ENCODE results near the gene FAM47E. TPM values are rescaled to one million over a fixed set of nuclear protein-coding genes. Genes with fewer than 3 reads are reported as not detected.
"Not testable (repeated sequence)": the region's sequence is repeated elsewhere in the genome, so short reads cannot be mapped to it uniquely, and the experiment has no call there.

FAM47E gene
- total RNA-seq, 1 donor from 2014 or later = 3.9 TPM

DNA sequence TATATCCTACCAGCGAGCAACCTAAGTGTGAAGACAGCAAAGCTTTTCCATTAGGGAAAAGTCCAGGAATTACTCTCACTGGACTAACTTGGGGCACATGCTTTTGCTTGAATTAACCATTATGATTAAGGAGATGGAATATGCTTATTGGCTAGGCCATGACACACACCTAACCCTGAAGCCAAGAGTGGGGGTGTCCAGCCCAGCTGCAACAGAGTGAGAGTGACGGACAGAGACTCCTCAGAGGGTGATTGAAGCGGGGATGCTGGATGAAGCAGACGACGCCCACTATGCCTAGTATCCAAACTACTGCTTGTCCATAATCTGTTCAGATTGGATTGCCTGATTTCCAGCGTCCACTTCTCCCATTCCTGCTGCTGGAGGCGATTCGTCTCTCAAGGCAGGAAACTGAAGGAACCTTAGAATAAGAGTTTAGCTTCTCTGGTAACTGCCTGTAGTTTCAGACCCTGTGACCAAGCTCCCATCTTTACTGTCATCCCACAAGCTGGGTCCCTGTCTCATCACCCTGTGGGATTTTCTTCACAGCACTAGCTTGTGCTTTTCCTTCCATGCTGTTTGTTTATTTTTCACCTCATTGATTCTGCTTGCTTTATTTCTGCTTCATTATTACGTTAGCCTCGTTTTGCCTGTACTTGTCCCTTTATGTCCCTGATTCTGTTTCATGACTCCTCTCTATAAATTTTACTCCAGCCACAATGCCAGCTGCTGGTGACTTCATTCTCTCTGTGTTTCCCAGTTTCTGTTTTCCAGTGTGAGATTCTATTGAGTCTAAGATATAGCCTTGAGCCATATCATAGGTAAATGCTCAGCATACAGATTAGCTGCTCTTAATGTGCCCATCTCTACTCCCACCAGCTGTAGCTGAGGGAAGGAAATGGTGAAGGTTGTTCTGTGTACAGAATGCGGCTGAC, 19.0 kb downstream of the FAM47E start:
- DNase-seq = no peak

DNA sequence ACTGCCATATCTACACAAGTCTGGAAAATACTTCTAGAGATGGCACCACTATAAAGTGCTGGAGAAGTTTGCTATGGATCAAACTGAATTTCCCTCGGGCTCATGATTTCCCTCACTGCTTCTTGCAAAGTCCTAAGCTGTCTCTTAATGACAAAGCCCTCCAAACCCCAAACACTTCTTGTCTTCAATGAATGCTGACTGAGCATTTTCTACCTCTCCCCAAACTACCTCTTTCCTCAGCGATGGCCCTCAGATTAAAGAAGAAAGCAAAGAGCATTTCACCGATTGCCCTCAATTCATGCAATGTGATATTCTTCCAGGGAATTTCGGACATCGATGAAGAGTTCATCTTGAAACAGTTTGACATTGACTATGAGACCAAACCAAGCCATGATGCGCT, 19.7 kb downstream of the FAM47E start:
- DNase-seq = no peak

DNA sequence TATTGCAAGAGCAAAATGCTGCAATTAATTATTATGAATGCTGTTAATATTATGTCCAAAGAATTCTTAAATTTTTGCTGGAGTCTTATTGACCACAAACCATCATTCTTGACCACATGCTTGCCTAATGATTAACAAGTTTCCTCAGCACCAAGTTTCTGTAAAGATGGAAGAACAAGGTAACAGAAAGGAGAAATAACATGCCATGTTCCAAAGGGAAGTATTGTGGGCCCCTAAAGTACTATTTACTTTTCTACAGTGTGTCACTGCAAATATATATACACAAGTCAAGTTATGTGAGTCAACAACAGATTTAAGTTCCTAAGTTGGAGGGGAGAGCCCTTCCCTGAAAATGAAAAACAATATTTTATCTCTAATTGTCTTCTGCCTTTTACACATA, 20.6 kb downstream of the FAM47E start:
- no peak for DNase-seq

DNA sequence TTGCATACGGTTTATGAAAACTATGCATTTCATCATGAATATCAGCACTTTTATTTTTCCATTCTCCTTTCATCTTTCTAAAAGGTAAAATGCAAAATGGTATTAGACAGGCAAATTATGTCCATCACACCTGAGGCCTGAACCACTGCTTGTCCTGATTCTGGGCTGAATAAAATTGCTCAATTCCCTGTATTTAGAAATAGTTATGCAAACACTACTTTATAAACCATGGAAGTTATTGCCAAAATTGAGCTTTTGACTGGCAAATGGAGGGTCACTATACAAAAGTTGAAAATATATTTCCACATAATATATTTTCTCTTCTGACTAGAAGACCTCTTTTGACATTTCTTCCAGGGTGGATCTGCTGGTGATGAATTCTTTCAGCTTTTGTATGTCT, 21.1 kb downstream of the FAM47E start:
- no peak for DNase-seq

DNA sequence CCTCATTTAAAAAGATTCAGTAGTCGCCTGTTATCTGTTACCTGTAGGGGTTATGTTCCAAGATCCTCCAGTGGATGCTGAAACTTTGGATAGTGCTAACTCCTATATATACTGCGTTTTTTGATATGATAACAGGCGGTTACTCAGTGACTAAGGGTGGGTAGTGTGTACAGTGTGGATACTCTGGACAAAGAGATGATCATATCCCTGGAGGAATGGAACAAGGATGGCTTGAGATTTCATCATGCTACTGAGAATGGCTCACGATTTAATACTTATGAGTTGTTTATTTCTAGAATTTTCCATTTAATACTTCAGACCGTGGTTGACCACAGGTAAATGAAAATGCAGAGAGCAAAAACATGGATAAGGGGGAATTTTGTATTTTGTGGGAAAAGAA, 21.5 kb downstream of the FAM47E start:
- no peak for DNase-seq

DNA sequence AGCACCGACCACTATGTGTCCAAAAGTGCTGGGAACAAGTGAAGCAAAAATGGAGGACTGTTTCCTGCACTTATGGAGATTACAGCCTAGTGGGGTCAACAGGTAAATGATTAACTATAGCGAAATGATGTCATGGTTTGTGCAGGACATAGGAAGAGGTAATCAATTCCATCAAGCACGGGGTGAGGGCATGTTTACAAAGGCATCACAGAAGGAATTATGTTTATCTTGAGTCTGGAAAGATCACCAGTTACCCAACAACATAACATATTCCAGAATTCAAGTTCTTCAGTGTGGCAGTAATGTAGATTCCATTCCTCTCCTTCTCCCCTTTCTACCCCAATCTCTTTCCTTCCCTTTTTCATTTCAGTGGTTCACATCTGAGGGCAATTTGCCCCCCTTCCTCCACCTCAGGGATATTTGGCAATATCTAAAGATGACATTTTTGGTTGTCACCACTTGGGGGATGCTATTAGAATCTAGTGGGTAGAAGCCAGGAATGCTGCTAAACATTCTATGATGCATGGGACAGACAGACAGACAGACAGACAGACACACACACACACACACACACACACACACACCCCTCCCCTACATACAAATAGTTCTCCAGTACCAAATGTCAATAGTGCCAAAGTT, 24.1 kb downstream of the FAM47E start:
- no peak for DNase-seq

DNA sequence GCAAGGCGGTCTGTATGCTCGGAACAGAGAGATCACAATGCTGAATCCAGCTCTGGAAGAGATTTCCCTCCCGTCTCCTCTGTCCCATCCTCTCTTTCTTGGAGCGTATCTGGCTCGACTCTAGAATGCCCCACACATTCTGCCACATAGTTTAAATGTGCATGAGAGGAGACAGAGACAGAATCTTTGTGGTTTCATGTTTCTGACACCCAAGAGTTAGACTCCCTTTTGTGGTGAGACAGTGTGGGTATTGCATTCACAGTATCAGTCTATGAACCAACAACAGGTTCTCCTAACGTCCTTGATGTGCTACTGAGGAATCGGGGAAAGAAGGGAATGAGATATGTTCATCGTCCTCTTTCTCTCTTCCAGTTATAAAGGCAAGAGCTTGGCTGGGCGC, 25.3 kb downstream of the FAM47E start:
- no peak for DNase-seq

DNA sequence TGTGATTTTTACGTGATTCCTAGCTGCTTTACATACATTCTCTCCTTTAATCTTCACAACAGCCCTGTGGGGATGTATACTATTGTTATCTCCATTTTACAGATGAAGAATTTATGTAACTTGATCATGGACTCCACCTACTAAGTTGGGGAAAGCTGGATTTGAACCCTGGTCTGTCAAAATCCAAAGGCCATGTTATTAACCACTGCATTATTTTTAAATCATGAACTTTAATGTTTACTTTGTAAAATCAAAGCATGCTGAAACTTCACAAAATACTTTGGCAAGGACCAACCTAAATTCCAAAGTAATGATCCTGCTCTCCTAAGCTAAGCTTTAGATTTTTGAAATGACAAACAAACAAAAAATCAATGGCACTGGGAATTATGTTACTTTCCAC, 26.1 kb downstream of the FAM47E start:
- no peak for DNase-seq

DNA sequence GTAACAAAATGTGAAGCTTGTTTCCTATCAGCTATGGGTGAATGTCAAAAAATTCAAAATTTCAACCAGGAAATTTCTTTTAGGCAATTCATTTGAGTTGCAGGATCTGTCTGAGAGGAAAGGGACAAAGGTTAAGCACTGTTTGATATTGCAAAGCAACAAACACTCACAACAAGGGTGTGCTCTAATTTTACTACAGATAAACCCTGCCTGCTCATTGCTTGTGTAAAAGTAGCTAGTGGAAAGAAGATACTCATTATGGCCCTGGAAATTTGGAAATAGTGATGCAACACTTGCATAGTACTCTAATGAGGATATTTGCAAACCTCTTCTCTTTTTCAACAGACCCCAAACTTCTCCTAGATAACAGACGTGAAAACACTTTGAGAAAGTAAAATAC, 27.1 kb downstream of the FAM47E start:
- DNase-seq = no peak

DNA sequence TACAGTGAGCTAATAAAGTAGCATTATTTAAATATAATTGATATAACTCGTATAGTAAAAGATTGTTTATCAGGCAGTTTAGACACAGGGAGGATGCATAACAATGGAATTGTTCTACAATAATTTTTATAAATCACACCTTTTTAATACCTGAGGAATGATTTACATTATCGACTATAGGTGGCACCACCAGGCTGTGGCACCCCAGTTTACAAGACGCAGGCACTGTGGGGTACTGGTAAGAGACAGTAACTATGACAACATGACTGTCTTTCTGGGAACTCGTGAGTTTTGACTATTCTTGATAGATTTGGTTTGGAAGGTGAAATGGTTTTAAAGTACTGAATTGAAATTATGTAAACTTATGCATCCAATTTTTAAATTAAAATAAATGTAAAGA, 27.9 kb downstream of the FAM47E start:
- no peak for DNase-seq

DNA sequence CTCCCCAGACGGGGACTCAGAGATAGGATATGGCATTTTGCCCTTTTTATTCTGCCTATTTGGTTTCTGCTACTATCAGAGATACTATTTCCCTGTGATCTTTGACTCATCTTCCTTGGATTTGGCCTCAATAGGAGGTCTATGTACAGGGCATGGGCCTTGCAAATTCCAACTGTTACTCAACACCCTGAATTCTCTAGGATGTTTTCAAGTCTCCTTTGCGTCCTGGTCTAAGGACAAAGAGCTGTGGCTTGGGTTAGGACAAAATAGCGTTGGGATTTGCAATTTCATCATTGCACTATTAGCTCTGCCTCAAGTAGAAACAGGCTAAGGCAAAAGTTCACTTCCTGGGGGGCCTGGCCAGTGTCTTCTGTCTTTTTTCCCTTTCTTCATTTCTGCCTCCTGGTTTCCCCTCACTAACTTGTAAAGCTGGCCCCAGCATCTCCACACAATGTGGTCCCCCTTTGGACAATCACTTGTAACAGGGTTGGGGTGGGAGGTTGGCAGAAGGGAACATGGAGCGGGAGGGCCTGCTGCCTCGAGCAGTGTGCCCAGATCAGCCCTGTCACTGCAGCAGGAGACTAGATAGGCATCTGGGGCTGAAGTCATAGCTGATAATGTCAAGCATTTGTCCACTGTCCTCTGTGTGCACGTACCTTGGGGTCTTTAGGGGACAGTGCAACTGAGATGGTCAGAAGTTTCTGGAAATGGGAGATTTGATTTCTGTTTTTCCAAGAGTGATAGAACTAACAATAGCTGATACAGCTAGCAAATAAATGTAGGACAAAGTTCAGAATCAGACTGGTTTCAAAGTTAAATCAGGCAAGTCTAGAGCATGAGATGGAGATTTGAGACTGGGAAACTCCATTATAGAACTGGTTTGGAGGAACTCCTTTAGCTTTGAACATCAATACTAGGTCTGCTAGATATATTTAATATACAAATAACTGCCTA, 29.2 kb downstream of the FAM47E start:
- DNase-seq = no peak

DNA sequence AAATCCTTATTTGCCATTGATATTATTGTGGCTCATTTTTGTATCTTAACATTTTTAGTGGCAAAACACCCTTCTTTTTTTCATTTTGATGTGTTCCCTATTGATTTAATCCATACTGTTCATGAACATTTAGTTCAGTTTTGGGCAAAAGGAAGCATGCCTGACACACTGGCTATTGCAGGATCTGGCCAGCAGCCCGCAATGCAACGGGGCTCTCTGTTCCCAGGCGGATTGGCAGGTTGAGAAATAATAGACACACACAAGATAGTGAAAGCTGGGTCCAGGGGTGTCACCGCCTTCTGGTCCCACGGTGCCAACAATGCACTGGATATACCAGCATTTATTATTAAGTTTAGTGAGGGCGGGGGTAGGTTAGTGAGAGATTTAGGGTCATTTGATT, 30.1 kb downstream of the FAM47E start:
- not testable (repeated sequence) for DNase-seq

DNA sequence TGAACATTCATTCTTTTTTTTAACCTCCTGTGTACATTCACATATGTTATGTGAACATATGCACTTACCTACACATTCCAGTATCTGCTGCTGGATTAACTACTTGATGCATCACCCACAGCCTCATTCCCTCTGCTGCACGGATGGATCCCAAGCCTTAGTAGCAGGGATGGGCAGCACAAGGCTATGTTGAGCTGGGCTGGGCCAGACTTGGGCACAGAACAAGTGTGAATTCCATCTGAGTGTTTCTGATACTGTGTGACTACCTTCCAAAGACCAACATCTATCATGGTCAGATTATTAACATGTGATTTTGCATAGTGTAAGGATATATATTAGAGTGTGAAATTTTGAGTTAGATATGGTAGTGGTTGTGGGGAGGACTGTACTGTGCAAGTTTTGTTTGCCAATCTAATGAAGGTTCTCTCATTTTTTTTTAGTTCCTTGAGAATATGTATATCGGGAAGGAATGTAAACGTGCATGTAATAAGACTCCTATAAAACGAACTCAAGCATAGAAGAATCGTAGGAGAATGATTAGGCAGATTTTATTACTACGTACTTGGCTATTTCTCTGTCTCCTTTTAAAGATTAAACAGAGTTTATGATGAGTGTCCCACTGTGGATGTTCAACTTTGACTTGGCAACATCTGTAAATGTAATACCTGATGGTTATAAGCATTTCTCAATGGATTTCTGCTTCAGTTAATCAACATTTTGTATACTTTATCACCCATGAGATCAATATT, 31.6 kb downstream of the FAM47E start:
- no peak for DNase-seq

DNA sequence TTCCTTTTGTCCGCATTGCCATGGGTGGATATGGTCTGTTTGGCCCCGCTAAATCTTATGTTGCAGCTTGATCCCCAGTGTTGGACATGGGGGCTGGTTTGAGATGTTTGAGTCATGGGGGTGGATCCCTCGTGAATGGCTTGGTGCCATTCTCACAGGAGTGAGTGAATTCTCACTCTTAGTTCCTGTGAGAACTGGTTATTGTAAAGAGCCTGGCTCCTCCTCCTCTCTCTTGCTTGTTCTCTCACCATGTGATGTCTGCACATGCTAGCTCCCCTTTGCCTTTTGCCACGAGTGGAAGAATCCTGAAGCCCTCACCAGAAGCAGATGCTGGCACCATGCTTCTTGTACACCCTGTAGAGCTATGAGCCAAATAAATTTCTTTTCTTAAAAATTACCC, 32.4 kb downstream of the FAM47E start:
- no peak for DNase-seq

DNA sequence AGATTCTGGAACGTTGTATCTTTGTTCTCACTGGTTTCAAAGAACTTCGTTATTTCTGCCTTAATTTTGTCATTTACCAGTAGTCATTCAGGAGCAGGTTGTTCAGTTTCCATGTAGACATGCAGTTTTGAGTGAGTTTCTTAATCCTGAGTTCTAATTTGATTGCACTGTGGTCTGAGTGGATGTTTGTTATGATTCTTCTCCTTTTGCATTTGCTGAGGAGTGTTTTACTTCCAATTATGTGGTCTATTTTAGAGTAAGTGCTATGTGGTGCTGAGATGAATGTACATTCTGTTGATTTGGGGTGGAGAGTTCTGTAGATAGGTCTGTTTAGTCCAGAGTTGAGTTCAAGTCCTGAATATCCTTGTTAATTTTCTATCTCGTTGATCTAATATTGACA, 36.3 kb downstream of the FAM47E start:
- not testable (repeated sequence) for DNase-seq

DNA sequence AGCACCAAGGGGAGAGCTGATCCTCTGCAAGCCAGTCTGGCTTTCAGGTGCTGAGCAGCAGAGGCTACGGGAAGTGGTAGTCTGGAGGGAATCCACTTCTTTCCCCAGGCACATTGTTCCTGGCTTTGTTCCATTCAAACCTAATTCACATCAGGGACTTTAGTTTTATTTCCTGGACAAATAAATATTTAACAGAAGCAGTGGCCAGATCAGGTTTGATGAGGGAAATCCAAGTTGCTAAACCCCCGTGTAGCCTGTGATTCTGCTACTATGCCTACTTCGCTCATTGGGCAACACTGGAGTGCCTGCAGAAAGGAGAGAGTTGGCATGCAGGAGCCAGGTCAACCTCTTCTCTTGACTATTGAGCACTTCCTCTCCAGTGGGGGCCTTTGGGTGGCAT, 41.2 kb downstream of the FAM47E start:
- DNase-seq = no peak

DNA sequence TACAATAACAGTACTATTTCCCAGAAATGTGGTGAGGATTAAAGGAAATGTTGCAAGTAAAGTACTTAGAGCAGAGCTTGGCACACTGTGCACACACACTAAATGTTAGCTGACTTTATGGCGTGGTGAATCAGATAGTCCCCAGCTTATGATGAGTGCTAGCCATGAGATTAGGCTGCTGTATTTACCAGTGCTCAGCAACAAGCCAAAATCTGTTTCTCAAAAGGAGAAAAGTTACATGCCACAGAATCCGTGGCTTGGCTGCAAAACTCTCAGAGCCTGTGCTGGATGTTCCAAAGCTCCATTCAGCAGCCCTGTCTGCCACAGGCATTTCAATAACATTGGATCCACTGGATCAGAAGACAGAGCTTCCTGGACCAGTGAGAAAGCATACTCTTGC, 42.3 kb downstream of the FAM47E start:
- DNase-seq = no peak

DNA sequence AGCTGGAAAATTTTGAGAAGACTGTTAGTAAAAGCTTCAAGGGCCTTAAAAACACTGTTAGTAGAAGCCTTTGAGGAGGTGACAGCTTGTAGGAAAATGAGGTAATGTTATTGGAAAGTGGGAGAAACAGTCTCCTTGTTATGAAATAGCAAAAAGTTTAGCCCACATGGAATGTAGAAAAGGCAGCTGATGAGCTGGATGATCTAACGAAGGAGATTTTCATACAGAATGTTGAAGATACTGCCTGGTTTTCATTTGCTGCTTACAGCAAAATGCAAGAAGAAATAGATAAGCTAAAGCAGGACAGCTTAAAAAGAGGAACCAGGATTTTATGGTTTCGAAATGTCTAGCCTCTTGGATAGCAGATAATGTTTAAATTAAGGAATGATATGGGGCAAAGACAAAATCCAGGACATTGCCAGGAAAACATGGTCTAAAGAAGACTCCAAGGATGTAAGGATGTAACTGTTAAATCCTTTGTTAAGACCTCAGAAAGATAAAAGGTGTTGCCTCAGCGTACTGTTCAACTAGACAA, 44.8 kb downstream of the FAM47E start:
- no peak for DNase-seq

DNA sequence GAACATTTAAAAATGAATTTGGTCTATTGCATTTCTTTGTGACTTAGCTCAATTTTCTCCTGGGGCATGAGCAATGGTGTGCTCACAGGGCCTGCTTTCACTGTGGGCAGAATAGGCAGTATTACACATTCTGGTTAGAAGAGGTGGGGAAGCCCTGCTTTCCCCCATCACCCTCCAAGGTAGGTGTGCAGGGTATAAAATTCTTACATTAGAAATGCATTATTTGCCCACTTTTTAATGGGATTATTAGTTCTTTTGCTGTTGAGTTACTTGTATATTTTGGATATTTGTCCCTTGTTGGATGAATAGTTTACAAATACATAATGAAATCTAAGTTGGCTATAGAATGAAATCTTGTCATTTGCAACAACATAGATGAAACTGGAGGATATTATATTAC, 46.7 kb downstream of the FAM47E start:
- DNase-seq = no peak

DNA sequence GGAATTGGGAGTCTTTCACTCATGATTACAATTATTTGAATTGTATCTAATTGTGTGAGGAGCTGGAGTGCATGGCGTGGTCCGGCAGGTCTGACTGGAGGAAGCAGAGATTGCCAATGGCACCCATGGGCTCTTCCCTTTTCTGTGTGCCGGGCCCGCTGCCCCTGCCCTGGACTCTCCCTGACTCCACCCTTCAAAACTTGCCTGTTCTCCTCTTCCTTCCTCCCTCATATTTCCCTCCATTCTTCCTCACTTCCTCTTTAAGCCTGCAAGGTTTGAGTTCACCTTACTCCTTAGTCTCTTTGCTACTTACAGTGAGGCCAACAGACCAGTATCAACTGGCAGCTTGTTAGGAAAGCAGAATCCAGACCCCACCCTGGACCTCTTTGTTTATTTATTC, 48.5 kb downstream of the FAM47E start:
- DNase-seq = no peak

DNA sequence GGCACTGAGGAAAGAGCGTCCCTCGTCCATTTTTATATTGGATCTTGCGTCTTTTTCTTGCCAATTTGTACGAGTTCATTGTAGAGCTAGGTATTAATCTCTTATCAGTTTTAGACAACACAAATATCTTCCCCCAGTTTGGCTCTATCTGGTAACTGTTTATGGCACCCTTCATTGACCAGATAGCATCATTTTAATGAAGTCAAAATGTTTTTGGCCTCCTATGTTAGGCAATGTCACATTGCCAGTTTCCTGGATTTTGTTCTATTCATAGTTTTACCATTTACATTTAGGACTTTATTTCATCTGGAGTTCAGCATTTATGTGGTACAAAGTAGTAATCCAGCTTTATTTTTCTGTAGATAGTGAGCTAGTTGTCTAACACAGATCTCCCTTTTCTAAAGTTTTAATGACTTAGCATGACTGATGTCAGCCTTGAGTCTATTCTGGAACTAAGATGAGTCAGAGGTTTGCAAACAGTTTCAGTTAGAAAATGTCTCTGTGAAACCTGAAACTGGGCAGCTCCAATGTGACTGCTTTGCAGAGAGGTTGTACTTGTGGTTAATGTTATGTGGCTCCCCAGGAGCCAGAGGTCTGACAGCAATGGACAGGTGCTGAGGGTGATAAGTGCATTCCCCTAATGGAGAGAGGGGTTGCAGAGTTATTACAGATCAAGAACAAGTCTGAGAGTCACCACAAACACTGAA, 49.7 kb downstream of the FAM47E start:
- no peak for DNase-seq

Measured in occipital lobe (tissue), 2 donors.